Hematopoietic multipotent progenitor cell treated with erythropoietin and hydrocortisone succinate and interleukin-3 and kit ligand, for 15 days (in vitro differentiated cells): ENCODE results near the gene FDX2.
A peak's percentile ranks its signal among the peaks of the same experiment; 100 is the strongest.

ENCODE experiments used
- DNase-seq: peaks from one replicate; pipeline ENCODE4 v3.0.0-alpha.2; 2015; ENCODE audit warnings: low spot score

Gene FDX2

GRCh38 chr19:10299545-10300458 lies 16.0 kb downstream of the FDX2 start:
- DNase-seq = peak; percentile 70

GRCh38 chr19:10295847-10296591 lies 19.8 kb downstream of the FDX2 start:
- no peak for DNase-seq

- DNase-seq = peak; percentile 62
Measured at GRCh38 chr19:10295305-10295846, 20.4 kb downstream of the FDX2 start.

- DNase-seq = no peak
Measured at GRCh38 chr19:10294368-10294697, 21.5 kb downstream of the FDX2 start.

GRCh38 chr19:10293637-10294367 lies 22.0 kb downstream of the FDX2 start:
- DNase-seq = no peak

DNA sequence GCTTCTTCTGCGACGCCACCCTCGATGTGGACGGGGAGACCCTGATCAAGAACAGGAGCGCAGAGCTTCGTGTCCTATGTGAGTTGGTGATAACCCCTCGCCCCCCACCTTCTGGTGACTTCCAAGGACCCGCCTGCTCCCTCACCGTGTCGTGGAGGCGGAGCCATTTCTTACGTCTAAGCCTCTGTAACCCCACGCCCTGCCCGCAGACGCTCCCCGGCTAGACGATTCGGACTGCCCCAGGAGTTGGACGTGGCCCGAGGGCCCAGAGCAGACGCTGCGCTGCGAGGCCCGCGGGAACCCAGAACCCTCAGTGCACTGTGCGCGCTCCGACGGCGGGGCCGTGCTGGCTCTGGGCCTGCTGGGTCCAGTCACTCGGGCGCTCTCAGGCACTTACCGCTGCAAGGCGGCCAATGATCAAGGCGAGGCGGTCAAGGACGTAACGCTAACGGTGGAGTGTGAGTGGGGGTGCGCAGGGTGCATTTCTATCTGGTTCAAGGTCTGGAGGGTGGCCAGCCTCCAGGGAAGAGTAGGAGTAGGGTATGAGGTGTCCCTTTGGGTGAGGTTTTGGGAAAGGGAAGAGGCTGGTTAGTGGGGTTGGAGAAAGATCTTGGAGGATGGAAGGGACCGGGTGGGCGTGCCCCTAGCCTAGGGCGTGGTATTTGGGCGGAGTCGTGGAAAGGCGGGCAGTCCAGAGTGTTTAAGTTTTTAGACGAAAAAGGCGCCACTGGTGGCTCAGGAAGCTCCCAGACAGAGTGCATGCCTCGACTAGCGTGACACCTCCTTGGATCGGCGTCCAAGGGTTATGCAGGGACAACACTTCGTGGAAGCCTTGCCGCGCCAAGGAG lies 22.8 kb downstream of the FDX2 start:
- peak; percentile 60 for DNase-seq

DNA sequence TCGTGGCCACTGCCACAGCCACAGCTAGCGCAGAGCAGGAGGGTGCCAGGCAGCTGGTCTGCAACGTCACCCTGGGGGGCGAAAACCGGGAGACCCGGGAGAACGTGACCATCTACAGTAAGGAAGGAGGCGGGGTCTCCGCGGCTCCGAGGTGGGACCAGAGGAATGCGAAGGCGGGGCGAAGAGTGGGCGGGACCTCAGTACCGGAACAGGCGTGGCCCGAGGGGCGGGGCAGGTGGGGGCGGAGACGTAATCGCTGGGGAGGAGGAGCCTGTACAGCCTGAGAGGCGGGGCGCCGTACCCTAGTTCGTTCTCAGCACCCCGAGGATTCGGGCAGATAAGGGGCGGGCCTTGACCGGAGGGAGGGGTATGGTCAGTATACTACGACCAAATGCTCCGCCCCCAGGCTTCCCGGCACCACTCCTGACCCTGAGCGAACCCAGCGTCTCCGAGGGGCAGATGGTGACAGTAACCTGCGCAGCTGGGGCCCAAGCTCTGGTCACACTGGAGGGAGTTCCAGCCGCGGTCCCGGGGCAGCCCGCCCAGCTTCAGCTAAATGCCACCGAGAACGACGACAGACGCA lies 23.5 kb downstream of the FDX2 start:
- peak; percentile 91 for DNase-seq

DNA sequence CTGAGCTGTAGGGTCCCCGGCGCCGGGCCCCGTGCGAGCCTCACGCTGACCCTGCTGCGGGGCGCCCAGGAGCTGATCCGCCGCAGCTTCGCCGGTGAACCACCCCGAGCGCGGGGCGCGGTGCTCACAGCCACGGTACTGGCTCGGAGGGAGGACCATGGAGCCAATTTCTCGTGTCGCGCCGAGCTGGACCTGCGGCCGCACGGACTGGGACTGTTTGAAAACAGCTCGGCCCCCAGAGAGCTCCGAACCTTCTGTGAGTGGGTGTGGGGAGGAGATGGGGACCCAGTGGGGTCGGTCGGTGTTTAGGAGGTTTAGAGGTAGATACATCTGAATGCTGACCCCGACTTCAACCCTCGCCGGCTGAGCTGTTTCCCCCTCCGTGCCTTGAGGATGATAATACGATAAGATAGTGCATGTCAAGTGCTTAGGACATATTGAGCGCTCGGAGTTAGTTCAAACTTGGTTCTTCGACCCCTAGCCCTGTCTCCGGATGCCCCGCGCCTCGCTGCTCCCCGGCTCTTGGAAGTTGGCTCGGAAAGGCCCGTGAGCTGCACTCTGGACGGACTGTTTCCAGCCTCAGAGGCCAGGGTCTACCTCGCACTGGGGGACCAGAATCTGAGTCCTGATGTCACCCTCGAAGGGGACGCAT lies 24.1 kb downstream of the FDX2 start:
- no peak for DNase-seq

GRCh38 chr19:10290876-10291553 lies 24.8 kb downstream of the FDX2 start:
- DNase-seq = peak; percentile 84

DNA sequence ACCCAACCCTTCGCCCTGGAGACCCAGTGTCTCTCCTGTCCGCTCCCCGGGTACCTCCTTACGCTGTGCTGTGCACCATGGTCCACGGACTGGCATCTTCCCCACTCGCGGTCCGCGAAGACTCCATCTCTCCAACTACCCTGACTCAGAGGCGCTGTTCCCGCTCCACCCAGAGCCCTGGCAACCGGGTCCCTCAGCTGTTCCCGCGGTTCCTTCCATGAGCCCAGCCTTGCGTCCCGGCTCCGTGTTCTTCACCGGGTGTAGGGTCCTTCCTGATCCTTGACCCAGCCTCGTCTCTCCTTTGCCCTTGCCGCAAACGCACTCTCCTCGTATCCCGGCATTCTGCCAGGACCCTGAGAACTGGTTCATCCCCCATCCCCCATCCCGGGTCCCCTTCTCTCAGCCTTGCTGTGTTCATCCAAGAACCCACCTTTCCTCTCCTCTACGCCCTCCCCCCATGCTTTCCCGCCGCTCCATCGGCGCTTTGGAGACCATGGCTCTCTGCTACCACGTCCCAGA lies 25.4 kb downstream of the FDX2 start:
- DNase-seq = peak; percentile 36

GRCh38 chr19:10289836-10290356 lies 25.9 kb downstream of the FDX2 start, which contains the start of gene ICAM5:
Gene ICAM5 (plus strand): TSS chr19:10289952. CDS start chr19:10290044, 92 bp downstream.
- DNase-seq = peak; percentile 50

DNA sequence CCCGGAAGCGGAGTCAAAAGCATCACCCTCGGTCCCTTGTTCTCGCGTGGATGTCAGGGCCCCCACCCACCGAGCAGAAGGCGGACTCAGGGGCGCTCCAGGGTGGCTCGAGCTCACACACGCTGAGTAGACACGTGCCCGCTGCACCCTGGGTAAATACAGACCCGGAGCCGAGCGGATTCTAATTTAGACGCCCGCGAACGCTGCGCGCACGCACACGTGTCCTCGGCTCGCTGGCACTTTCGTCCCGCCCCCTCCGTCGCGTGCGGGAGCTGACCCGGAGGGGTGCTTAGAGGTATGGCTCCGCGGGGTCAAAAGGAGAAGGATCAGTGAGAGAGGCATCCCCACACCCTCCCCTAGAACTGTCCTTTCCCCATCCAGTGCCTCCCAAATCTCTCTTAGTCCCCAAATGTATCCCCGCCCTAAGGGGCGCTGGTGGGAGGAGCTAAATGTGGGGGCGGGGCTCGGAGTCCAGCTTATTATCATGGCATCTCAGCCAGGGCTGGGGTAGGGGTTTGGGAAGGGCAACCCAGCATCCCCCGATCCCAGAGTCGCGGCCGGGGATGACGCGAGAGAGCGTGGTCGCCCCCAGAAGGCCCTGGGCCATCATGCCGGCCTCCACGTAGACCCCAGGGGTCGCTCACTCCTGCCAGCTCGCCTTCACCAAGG lies 26.5 kb downstream of the FDX2 start:
- peak; percentile 78 for DNase-seq

GRCh38 chr19:10288662-10289166 lies 27.1 kb downstream of the FDX2 start:
- DNase-seq = peak; percentile 88

DNA sequence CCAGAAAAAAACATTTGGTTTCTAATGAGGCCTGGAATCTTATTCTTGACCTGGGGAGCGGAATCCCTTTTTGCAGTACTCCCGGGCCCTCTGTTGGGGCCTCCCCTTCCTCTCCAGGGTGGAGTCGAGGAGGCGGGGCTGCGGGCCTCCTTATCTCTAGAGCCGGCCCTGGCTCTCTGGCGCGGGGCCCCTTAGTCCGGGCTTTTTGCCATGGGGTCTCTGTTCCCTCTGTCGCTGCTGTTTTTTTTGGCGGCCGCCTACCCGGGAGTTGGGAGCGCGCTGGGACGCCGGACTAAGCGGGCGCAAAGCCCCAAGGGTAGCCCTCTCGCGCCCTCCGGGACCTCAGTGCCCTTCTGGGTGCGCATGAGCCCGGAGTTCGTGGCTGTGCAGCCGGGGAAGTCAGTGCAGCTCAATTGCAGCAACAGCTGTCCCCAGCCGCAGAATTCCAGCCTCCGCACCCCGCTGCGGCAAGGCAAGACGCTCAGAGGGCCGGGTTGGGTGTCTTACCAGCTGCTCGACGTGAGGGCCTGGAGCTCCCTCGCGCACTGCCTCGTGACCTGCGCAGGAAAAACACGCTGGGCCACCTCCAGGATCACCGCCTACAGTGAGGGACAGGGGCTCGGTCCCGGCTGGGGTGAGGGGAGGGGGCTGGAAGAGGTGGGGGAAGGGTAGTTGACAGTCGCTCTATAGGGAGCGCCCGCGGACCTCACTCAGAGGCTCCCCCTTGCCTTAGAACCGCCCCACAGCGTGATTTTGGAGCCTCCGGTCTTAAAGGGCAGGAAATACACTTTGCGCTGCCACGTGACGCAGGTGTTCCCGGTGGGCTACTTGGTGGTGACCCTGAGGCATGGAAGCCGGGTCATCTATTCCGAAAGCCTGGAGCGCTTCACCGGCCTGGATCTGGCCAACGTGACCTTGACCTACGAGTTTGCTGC lies 28.7 kb downstream of the FDX2 start, which contains the start of gene ICAM4:
TSS of gene ICAM4 (plus strand) at position 153 of the 935 bp plus-strand sequence. CDS start at position 211, 58 bp downstream.
- peak; percentile 89 for DNase-seq

DNA sequence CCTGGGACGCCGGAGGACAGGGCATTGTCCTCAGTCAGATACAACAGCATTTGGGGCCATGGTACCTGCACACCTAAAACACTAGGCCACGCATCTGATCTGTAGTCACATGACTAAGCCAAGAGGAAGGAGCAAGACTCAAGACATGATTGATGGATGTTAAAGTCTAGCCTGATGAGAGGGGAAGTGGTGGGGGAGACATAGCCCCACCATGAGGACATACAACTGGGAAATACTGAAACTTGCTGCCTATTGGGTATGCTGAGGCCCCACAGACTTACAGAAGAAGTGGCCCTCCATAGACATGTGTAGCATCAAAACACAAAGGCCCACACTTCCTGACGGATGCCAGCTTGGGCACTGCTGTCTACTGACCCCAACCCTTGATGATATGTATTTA lies 30.4 kb downstream of the FDX2 start:
- DNase-seq = no peak

- no peak for DNase-seq
Measured at GRCh38 chr19:10284960-10285278, 30.9 kb downstream of the FDX2 start.
